ENCODE data around the gene CAPN9.
"Not testable (repeated sequence)": the region's sequence is repeated elsewhere in the genome, so short reads cannot be mapped to it uniquely, and the experiment has no call there.

CAPN9 gene

GRCh38 chr1:230749150-230749549 is 2.0 kb downstream of the CAPN9 start:
- no peak for DNase-seq (ENCODE audit: low spot score)

DNA sequence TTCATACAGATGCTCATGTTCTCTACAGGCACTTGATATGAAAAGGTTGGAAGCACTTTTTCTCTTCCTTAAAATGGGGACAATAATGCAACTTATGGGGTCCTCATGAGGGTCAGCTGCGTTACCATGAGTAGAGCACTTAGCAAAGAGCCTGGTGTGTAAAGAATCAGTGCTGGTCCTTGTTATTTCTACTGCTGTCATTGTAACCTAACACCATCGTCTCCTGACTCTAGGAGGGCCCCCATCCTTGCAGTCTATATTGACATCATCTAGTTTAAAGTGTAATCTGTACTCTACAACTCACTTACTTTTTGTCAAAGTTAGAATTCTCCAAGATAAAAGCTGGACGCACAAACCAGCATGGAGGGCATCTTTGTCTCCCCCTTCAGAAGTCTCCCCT is 2.4 kb downstream of the CAPN9 start:
- no peak for DNase-seq (ENCODE audit: low spot score)

GRCh38 chr1:230750576-230750975 is 3.4 kb downstream of the CAPN9 start:
- no peak for DNase-seq (ENCODE audit: low spot score)

DNA sequence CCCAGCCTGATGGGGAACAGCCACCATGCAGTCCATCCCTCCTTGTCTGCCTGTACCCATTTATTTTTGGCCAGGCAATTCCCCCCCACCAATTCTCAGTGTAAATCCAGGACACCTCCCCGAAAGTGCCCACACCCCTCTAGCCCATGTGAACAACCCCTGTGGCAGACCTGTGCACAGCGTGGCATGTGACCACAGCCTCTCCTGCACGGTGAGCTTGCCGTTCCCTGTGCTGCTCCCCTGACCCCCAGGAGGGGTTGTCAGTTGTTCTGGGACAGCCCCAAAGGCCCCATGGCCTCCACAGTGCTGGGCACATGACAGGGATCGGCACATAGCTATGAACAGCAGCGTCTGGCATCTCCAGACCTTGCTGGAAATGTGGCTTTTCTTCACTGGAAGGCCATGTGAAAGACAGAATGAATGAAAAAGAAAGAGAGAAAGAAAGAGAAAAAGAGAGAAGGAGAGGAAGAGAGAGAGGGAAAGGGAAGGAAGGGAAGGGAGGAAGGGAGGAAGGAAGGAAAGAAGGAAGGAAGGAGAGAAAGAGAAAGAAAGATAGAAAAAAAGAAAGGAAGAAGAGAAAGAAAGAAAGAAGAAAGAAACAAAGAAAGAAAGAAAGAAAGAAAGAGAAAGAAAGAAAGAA is 3.9 kb downstream of the CAPN9 start:
- DNase-seq (ENCODE audit: low spot score), result no peak

- DNase-seq (ENCODE audit: low spot score), result no peak
Measured at GRCh38 chr1:230752407-230752806, 5.2 kb downstream of the CAPN9 start.

DNA sequence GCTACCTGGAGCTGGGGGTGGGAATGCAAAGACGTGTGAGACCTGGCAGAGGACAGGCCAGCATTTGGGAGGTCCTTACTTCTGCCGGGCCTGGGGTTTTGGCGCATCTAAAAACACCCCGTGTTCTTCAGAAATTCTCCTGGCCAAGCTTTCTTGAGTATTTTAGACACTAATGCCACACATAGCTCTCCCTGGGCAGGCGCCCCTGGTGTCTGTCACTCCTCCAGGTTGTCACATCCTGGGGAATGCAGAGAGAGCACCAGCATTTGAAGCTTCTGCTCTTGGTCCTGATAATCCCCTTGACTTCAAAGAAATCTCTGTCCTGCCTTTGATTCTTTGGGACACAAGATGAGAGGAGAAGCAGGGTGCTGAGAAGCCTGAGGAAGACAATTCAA is 6.0 kb downstream of the CAPN9 start:
- DNase-seq (ENCODE audit: low spot score), result no peak

GRCh38 chr1:230753586-230754251 is 6.5 kb downstream of the CAPN9 start:
- no peak for DNase-seq (ENCODE audit: low spot score)

- DNase-seq (ENCODE audit: low spot score), result no peak
Measured at GRCh38 chr1:230754796-230755195, 7.6 kb downstream of the CAPN9 start.

GRCh38 chr1:230757856-230758708 is 10.9 kb downstream of the CAPN9 start:
- DNase-seq (ENCODE audit: low spot score), result no peak

- DNase-seq (ENCODE audit: low spot score), result no peak
Measured at GRCh38 chr1:230758709-230759368, 11.7 kb downstream of the CAPN9 start.

DNA sequence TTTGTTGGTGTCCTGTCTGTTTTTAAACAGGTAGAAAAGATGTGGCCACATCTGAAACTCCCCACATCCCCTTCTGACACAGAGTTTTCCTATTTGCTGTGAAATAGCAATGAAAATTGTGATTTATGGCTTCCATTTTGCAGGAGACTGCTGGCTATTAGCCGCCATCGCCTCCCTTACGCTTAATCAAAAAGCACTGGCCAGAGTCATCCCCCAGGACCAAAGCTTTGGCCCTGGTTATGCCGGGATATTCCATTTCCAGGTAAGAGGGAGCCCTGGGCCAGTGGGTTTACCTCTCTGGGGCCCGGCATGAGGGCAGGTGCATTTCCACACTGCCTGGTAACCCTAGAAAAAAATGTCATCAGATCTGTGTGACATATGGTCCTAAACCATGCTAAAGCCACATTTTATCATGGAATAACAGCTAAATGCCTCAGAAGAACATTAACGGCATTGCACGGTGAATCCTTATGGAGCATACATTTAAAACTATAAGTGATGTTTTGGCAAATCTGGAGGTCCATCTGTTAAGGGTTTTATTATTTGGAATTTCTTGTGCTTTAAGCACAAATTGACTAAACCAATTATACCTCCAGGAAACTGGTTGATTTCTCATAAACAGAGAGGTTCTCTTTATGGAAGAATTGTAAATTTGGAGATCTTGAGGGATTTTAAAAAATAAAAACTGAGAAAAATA is 12.3 kb downstream of the CAPN9 start:
- DNase-seq (ENCODE audit: low spot score), result no peak

GRCh38 chr1:230760360-230760827 is 13.2 kb downstream of the CAPN9 start:
- no peak for DNase-seq (ENCODE audit: low spot score)

GRCh38 chr1:230761443-230762167 is 14.4 kb downstream of the CAPN9 start:
- no peak for DNase-seq (ENCODE audit: low spot score)

- DNase-seq (ENCODE audit: low spot score), result no peak
Measured at GRCh38 chr1:230763927-230764591, 16.9 kb downstream of the CAPN9 start.

- no peak for DNase-seq (ENCODE audit: low spot score)
Measured at GRCh38 chr1:230766318-230766717, 19.1 kb downstream of the CAPN9 start.

DNA sequence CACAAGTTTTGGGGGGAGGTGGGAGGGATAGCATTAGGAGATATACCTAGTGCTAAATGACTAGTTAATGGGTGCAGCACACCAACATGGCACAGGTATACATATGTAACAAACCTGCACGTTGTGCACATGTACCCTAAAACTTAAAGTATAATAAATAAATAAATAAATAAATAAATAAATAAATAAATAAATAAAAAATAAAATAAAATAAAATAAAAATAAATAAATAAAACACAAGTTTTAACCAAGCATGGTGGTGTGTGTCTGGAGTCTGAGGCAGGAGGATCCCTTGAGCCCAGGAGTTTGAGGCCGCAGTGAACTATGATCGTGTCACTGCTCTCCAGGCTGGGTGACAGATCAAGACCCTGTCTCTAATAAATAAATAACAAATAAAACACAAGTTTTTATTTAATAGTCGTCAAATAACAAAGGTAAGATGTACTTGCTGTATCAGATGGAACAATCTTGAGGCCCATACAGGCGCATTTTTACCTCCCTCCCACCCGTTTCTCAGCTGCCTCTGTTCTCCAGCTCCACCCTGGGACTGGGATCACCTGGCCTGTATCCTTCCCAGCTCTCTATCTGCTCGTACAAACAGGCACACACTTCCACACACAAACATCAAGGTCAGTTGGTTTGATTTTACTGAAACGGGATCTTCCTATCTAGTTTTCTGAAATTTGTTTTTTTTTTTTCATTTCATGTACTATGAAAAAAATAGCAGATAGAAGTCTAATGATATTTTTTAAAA is 20.8 kb downstream of the CAPN9 start:
- not testable (repeated sequence) for DNase-seq (ENCODE audit: low spot score)

DNA sequence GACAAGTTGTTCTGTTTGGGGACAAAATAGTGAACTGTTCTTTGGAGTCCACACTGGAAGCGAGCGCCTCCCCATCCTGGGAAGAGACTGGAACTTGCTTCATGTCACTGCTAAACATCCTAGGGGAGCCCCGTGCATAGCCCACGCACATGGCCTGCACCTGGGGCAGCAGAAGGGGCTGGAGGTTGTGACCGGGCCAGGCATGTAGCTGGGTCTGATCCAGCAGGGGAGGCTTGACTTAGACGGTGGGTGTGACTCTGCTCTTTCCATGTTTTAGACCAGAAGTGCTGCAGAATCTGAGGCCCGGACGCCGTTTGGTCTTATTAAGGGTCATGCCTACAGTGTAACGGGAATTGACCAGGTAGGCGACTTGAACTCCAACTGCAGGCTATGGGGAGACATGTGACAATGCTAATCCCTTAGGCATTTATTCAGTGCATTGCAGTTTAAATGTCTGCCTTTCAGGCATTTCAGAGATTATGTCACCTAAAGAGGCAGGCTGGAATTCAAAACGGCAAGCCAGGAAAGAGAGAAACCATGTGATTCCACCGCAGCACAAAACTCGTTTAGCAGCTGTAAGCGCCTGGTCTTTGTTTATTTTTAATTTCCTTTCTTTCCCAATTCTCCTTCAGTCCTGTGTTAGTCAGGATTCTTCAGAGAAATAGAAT is 21.8 kb downstream of the CAPN9 start:
- DNase-seq (ENCODE audit: low spot score), result no peak

DNA sequence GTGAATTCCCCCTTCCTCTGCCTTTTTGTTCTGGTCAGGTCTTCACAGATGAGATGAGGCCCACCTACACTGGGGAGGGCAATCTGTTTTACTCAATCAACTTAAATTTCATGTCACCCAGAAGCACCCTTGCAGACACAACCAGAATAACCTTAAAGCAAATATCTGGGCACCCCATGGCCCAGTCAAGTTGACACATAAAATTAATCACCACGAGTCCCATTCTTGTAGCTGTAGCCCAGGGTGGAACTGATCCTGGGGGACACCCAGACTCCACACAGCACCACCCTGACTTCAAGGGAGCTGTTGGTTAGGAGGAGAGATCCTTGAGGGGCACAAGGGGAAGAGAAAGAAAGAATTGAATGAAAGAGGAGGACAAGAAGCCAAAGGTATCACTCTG is 23.1 kb downstream of the CAPN9 start:
- DNase-seq (ENCODE audit: low spot score), result no peak

DNA sequence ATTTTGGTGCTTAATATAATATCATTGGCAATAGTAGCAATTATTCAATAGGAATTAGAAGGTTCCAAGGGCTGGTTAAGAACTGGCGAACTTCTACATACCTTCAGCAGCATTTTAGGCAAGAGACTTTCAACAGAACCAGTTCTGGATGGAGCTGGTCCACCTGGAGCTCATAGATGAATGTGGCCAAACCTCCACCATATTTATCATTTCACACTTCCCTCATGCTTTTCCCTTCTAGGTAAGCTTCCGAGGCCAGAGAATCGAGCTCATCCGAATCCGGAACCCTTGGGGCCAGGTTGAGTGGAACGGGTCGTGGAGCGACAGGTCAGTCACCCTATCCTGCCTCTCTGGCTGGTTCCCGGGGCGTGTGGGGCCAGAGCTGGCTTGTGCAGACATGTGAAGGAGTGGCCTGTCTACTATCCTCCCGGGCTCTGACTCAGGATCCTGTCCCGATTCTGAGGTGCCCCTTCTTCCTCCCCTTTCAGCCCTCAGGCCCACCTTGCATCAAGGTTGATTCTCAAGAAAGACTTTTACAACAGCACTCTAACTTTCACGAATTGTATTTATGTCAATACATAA is 24.7 kb downstream of the CAPN9 start:
- no peak for DNase-seq (ENCODE audit: low spot score)
